NCI-H1092 (cell line): Measurements from ENCODE around the gene FBL.
A peak's percentile ranks its signal among the peaks of the same experiment; 100 is the strongest.
"Not testable (repeated sequence)": the region's sequence is repeated elsewhere in the genome, so short reads cannot be mapped to it uniquely, and the experiment has no call there.

ENCODE experiments used
- DNase-seq: peaks from one replicate; lab custom pipeline; 2025; lab: John Stamatoyannopoulos, UW

FBL gene

DNA sequence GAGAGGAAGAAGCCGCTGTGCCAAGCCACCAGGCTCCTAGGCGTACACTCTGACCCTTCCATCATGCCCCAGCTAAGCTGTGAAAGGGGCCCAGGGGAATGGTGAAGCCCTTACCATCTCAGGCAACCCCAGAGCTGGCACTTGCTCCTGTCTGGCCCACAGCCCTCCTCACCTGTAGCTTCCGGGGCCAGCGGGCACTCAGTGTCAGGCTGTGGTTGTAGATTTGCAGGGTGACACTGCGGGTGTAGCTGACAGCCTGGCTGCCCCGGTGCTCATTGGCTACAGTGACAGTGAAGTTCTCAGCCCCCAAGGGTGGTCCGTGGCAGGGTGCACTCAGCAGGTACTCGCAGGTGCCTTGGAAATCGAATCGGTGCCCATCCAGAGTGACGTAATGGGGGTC lies 30.3 kb upstream of the FBL start:
- DNase-seq: not testable (repeated sequence)

DNA sequence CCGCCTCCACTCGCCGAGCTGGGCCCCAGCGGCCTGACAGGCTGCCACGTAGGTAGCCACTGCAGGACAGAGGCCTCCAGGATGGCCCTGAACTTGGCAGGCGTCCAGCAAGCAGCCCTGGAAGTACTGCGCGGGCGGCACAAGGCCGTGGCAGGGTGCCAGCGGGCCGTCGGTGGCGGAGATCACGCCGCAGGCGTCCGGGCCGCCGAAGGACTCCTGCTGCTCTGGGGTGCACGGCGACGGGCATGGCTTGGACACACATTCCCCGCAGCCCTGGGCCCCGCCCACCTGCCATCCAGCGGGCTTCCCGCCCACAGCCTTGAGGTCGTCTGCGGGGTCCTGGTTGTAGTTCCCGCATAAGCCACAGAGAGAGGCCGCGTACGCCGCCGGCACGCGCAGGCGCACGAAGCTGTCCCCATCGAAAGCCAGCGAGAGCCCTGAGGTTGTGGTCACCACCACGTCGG lies 29.3 kb upstream of the FBL start:
- DNase-seq: not testable (repeated sequence)

DNA sequence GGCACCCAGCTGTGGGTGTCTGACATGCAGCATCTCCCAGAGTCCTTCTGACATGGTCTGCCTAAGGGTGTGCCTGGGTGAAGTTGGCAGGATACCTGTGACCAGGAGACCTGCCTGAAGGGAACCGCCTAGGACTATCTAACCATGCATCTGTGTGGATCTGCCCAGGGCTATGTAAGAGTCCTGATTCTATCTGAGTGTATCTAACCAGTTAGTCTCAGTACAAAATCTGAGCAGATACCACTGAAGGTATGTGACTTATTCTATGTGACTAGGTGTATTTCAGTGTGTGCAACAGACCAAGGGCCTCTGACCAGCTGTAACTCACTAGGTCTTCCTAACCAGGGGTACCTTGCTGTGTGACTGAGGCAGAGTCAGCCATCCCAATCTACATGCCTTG lies 28.2 kb upstream of the FBL start:
- no peak for DNase-seq

DNA sequence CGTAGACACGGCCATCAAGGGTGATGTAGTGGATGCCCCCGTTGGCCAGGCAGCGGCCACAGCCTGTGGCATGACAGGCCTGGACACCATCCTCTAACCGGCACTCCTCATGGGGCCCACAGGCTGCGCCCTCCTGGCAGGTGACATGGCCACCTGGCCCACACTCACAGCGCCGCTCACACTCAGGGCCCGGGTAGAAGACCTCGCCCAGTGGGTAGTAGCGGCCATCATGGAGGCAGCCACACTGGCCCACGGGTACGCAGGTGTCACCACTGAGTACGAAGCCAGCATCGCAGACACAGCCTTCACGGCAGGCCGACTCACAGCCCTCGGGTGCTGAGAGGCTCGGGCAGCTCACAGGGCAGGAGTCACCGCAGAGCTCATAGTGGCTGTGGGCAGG lies 27.2 kb upstream of the FBL start:
- no peak for DNase-seq

DNA sequence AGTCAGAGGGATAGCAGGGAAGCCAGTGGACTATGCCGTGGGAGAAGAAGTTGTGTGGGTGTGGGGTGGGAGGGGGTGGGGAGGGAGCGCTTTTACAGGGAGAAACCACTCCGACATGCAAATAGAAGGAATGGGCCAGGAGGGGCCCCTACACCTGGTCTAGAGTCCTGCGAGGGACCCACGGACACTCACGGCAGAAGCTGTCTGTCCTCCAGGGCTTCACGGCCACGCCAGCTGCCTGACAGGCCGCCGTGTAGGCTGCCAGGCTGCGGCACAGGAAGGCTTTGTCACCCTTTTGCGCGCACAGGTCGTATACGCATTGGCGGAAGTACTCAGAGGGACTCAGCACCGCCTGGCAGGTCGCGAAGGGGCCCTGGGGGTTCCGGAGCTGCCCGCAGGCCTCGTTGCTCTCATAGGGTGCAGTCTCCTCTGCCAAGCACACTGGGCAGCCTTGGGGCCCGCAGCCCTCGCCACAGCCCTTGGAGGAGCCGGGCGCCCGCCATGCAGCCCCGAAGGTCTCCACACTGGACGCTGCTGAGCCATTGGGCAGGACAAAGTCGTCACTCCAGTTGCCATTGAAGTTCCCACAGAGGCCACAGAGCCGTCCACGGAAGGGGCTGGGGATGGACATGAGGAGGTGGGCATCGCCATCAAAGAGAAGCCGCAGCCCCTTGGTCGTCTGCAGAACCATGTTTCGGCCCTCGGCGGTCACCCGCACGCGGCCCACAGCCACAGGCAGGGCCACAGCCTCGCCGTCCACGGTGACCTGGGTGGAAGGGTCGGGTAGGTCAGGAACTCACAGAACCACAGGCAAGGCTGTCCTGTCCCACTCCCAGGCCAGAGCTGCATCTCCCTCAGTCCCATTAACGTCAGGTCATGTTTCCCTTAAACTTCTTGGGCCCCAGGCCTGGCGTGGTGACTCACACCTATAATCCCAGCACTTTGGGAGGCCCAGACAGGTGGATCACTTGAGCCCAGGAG lies 26.0 kb upstream of the FBL start:
- no peak for DNase-seq

DNA sequence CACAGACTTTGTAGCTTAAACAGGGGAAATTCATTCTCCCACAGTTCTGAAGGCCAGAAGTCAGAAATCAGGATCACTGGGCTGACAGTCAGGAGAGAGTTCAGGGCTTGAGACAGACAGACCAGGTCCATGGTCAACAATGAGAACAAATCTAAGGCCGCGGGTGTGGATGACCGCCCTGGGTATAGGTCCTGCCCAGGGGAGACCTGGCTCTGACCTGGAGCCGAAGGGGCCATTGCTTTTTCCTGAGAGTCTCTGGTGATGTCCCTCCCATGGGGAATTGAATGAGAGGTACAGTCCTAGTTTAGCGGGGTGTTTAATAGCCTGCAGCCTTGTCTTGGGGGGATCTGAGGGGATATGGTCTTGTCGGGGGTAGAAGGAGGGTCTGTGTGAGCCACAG lies 25.2 kb upstream of the FBL start:
- DNase-seq: no peak

DNA sequence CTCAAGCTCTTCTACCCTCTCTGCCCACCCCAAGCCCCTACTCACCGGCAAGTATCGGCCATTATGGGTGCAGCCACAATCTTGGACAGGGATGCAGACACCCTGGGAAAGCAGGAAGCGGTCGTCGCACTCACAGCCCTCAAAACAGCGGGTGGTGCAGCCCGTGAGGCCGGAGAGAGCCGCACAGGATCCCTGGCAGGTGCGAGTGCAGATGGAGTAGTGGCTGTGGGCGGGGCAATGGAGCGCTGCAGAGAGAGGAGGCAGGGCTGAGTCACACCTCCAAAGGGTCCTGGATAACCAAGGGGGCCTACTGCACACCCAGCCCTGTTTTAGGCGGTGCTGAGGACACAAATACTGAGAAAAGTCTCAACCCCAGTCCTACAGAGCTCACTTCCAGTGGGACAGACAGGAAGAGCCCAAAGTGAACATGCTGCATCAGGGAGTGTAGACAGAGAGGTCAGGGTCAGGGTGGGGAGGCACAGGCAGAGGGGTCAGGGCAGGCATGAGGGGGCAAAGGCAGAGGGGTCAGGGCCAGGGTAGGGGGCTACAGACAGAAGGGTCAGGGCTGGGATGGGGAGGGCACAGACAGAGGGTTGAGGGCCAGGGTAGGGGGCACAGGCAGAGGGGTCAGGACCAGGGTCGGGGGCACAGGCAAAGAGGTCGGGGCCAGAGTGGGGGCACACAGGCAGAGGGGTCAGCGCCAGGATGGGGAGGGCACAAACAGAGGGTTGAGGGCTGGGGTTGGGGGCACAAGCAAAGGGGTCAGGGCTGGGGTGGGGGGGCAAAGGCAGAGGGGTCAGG lies 24.2 kb upstream of the FBL start:
- DNase-seq: peak; percentile 26

DNA sequence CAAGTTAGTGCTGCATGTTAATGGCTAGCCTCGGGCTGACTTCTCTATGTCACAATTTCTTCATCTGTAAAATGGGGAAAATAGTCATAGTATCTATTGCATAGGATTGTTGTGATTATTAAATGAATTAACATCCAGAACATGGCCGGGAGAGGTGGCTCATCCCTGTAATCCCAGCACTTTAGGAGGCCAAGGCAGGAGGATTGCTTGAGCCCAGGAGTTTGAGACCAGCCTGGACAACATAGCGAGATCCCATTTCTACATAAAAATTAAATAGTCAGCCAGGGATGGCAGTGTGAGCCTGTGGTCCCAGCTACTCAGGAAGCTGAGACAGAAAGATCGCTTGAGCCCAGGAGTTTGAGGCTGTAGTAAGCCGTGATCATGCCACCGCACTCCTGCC lies 21.8 kb upstream of the FBL start:
- no peak for DNase-seq

DNA sequence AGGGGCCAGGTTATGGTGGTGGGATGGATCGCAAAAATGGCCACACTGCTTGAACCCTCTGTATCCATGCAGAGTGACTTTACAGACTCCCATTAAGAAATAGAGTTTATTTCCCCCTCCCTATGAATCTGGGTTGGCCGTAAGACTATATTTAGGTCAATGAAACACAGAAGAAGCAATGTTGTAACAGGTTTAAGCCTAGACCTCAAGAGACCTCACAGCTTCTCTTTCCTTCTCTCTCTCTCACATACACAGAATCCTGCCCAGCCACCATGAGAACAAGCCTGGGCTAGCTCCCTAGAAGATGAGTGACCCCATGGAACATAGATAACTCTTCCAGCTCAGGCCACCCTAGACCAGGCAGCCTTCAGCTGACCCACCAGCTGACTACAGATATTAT lies 21.0 kb upstream of the FBL start:
- no peak for DNase-seq

DNA sequence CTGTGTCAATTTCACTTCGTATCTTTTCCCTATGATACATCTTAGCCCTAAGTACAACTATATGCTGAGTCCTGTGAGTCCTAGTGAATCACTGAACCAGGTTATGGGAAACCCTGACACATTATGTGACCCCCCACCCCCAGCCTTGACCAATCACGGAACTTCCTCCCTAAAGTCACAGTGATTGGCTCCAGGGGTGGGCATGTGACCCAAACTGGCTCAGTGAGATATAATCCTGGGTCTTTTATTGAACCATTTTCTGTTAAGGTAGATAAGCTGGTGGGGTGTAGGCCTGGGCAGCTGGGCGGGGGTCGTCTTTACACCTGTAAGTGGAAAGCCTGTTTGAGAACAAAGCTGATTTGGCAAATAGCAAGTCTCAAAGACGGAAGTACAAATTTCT lies 19.8 kb upstream of the FBL start:
- no peak for DNase-seq

DNA sequence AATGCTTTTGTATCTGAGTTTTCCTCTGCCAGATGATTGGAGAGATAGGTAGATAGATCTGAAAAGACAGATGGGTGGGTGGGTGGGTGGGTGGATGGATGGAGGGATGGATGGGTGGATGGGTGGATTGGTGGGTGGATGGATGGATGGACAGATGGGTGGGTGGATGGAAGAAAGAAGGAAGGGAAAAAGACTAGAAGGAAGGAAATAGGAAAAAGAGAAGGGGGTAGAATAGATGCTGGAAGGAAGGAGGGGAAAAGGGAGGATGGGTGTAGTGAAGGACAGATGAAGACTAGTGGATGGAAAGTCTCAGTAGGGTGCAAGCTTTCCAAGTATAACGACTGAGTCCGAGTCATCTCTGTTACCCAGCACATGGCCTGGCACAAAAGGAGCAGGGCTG lies 19.0 kb upstream of the FBL start:
- DNase-seq: no peak

DNA sequence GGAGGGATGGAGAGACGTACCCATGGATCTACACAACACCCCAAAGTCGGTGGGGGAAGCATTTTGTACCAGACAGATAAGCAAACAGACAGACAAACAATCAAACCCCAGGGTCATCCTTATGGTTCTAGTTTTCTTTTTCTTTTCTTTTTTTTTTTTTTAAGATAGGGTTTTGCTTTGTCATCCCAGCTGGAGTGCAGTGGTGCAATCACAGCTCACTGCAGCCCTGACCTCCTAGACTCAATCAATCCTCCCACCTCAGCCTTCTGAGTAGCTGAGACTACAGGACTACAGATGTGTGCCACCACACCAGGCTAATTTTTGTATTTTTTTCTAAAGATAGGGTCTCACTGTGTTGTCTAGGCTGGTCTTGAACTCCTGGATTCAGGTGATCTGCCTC lies 17.9 kb upstream of the FBL start:
- DNase-seq: no peak

DNA sequence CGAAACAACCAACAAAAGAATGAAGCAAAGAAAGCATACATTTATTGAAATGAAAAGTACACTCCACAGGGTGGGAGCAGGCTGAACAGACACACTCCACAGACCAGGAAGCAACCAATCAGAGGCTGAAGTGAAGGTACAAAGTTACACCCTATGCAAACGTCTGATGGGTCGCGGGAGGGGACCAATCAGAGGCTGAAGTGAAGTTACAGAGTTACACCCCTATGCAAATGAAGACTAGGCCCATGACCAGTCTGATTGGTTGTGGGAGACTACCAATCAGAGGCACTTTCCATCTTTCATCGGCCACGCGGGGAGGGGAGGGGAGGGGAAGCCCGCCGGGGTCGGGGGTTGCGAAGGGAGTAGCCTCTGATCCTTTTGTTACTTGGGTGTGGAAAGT lies 12.4 kb upstream of the FBL start:
- DNase-seq: no peak

DNA sequence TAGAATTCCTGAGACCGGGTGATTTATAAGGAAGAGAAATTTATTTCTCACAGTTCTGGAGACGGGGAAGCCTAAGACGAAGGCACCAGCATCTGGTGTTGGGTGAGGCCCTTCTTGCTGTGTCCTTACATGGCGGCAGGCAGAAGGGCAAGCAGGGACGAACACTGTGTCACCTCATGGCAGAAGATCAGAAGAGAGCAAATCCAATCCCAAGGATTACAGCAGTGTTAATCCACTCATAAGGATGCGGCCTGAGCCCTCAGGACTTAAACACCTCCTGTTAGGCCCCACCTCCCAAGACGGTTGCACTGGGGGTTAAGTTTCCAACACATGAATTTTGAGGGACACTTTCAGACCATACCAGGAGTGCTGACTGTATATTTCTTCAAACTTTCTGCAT lies 6.7 kb upstream of the FBL start:
- DNase-seq: no peak

DNA sequence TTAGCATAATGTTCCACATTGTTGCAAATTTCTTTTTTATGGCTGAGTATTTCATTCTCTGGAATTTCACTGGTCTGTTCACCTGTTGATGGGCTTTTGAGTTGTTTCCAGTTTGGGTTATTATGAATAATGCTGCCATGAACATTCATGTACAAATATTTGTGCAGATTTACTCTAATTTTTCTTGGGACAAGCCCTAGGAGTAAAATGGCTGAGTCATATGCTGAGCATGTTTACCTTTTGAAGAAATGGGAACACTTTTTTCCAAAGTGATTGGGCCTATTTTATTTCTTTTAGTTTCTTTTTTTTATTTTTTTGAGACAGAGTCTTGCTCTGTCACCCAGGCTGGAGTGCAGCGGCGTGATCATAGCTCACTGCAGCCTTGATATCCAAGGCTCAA lies 4.7 kb upstream of the FBL start:
- no peak for DNase-seq

DNA sequence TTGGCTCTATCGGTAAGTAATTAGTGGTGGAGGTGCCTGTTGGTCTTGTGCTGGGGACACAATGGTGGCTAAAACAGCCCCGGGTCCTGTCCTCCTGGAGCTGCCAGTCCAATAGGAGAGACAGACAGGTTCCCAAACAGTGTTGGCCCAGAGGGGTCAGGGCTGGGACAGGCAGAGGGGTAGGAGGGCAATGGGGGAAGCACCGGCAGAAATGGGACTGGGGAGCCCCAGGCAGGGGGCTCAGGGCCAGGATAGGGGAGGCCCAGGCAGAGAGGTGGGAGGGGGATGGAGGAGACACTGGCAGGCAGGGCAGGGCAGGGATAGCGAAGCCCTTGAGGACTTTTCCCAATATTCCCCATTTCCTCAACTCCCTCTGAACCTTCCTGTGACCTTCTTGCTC lies 2.2 kb upstream of the FBL start:
- DNase-seq: no peak

DNA sequence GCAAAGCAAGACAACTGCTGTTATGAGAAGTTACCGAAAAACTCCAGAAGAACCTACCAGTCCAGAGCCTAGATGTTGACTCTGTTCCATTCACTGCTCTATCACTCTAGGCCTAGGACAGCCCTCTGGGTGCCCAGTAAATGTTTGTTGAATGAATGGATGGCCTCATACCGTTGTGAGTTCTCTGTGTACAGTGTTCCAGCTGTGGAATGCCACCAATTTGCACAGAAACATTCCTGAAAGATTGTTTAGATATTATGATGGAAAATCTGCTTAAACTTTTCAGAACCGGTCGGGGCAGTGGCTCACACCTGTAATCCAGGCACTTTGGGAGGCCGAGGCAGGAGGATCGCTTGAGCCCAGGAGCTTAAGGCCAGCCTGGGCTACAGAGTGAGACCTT lies 1.3 kb upstream of the FBL start:
- DNase-seq: no peak

DNA sequence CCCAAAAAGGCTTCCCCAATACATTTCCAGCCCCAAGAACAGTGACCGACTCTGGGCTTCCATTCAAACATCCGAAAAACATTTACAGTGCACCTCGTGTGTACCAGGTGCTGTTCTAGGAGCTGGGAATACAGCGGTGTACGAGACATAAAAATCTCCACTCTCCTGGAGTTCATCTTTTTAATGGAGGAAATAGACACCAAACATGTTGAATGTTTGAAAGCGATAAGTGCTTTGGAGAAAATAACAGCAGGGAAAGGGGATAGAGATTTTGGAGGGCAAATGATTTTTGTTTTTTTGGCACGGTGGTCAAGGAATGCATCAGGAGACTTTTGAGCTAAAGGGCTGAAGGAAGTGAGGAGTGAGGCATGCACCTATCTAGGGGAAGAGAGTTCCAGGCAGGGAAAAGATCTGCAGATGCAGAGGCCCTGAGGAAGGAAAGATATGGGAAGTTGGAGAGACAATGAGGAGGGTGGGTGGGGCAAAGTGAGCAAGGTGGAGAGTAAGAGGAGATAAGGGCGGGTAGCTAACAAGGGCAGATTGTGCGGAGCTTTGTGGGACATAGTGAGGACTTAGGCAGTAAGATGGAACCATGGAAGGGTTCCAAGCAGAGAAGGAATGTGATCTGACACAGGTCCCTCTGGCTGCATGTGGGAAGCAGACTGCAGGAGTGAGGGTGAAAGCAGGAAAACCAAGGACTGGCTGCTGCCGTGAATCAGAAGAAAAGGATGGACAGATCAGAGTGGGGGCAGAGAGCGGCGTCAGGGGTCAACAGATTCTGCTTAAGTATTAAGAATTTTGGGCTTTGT lies 703 bp upstream of the FBL start:
- DNase-seq: no peak

DNA sequence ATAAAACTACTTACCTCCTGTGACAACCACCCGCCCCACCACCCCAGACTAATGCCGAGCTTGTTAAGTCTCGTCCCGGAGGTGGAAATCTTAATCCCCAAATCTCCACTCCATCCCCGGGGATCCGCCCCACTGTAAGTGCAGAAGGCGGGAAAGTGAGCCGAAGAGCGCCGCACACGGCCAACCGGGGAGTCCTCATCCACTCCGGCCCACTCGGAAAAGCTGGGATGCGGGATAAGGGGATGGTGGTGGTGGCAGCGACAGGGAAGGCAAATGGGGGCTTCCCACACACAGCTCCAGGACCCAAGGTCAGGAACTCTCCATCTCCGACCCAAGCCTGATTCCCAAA lies 621 bp downstream of the FBL start:
- DNase-seq: no peak

DNA sequence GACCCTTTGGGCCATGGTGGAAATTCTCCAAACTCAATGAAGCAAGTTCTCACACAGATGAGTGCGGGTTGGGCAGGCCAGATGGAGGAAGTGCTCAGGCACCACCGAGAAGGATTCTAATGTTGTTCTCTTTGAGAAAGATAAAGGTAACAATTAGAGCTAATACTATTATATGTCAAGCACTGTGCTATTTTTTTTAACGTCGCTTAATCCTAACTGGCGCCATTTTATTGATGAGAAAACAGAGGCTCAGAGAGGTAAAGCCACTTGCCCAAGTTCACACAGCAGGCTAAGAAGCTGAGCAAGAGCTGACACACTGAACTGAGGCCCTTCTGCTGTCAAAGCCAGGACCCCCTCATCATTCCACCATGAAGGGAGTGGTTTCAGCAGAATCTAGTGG lies 1.0 kb downstream of the FBL start:
- no peak for DNase-seq

DNA sequence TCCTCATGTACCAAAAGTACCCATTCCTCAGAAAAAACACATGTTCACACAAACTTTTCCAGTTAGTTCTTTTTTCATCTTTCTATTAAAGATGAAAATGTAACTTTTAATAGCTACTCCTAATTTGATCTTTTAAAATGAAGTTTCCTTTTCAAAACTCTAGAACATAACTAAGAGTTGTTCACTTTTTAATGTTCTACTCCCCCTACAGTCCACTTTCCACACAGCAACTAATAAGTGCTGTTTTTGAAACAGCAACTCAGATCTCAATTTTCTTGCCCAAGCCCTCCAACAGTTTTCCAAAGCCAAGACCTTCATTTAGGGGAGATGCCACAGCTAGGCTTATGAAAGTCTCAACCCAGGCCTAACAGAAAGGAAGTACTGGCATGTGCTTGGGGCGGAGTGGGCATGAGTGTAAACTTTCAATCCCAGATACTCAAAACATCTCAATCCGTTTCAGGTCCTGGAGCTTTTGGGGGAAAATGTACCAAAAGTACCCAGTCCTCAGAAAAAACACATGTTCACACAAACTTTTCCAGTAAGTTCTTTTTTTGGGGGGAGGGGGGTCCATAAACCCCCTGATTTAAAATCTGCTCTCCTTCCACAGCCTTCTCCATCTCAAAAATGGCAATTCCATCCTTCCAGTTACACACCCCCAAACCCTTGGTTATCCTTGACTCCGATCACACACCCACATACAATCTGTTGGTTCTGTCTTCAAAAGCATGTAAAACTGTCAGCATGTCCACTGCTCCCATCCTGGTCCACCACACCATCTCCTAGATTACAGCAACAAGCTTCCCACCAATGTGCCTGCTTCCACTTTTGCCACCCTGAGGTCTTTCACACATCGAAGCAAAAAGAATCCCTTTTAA lies 2.0 kb downstream of the FBL start:
- DNase-seq: no peak
